GM18502 (cell line): Measurements from ENCODE around the gene NGFR.

Source experiments
- ATAC-seq: cut with Tn5 transposase; IDR thresholded peaks from one replicate; pipeline ENCODE4 v1.9.1; 2021; ENCODE audit warnings: mild to moderate bottlenecking; ENCODE audit not compliant: unreplicated experiment, poor library complexity

The NGFR gene

GRCh38 chr17:49556223-49556943 is 61.3 kb downstream of the NGFR start:
- ATAC-seq, result no peak

DNA sequence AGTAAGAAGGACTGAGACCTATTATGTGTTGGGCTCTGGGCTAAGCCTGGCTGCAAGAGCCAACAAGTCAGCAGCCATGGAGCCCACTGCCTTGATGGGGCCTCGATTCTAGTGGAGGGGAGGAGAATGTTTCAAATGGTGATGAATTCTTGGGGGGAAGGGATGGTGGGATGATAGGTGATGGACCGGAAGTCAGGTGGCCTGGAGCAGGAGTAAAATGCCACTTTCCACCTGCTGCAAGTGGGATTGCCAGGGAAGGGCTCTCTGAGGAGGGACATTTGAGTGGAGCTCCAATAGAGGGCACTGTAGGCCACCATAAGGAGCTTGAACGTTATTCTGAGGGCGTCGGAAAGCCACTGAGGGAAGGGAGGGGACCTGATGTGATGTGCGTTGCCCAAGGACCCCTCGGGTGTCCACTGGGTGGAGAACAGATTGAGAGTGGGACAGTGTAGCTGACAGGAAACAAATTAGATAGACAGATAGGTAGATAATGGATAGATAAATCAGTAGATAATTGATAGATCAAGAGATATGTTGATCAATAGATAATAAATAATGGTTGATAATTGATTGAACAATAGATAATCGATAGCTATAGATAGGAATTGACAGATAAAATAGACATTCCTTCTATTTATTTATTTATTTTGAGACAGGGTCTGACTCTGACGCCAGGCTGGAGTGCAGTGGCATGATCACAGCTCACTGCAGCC is 62.4 kb downstream of the NGFR start:
- ATAC-seq, result no peak
